Measurements from ENCODE around the gene KCNJ4. TPM values are rescaled to one million over a fixed set of nuclear protein-coding genes. Genes with fewer than 3 reads are reported as not detected.

Gene KCNJ4
- total and polyA plus RNA-seq, 10 of the 15 experiments (the other 5 are each of a cell fraction or from before 2014, with no cell fraction given) = not detected

GRCh38 chr22:38467438-38467903, 12.5 kb upstream of the KCNJ4 start:
- peak overlapping the region; percentile 100 for H3K4me2 ChIP-seq (ENCODE audit: control insufficient read depth, insufficient read depth)
- no peaks in the 10 kb centered on the region for H3K4me1 ChIP-seq (ENCODE audit: control insufficient read depth, insufficient read depth, low read length)
- ATAC-seq (no peak), FAIRE-seq (no peak), DNase-seq (ENCODE audit: low read depth, low spot score) (no peak)
- TF ChIP-seq E2F4 (IDR thresholded peaks at IDR 0.05; ENCODE audit: low read depth, low read length) (no peak), PRDM15 (CRISPR knock-in tag; IDR thresholded peaks at IDR 0.05) (no peak)
- peak overlapping the region; percentile 43; the same call in 1 of the 2 replicates for H3K4me3 ChIP-seq
- no peak overlapping the region for H3K27ac ChIP-seq (ENCODE audit: control insufficient read depth, insufficient read depth)
- no peaks in the 10 kb centered on the region for H3K9me3 ChIP-seq (replicated peaks; ENCODE audit: control insufficient read depth, insufficient read depth, low read length)
- no peaks in the 10 kb centered on the region for H4K20me1 ChIP-seq (ENCODE audit: control insufficient read depth, insufficient read depth)
- RAD21 ChIA-PET (ENCODE audit: unreplicated experiment) = no interaction called here
- BruUV-seq (replicated peaks) = no TSS peak
- peak overlapping the region; percentile 58 for H2AFZ ChIP-seq (ENCODE audit: control insufficient read depth, low read depth, low read length)
- H3K36me3 ChIP-seq (ENCODE audit: control insufficient read depth in 2 of 2, insufficient read depth in 2 of 2, low read length in 1 of 2) = no peaks in the 10 kb centered on the region
- WGBS (ENCODE audit: insufficient coverage, insufficient replicate concordance, low lambda C conversion rate, missing lambda C conversion rate) = 39% methylated on average over 20 of the region's 20 CpGs
- in situ Hi-C loops (cut with MboI) (no loop called here), intact Hi-C loops (cut with micrococcal nuclease; ENCODE audit: unreplicated experiment) (no loop called here)
- H3K27me3 ChIP-seq (replicated peaks in 1 of 2; ENCODE audit: control insufficient read depth in 2 of 2, insufficient read depth in 2 of 2, low read length in 1 of 2) = peaks cover 3 to 9% of the 10 kb centered on the region in 2 experiments
- CTCF ChIA-PET = interaction anchor here (0.7 kb wide), 1 partner anchor 134 kb away, joined by 3 read pairs; no protein-coding TSS in a partner anchor
- POLR2A ChIA-PET = interaction anchor here (0.5 to 1.0 kb wide), 2 partner anchors 54 to 684 kb away, joined by 3 read pairs; no protein-coding TSS in a partner anchor
- H3K79me2 ChIP-seq (ENCODE audit: control insufficient read depth, insufficient read depth, low read length) = no peaks in the 10 kb centered on the region
- SMC1A ChIA-PET (ENCODE audit: uncharacterized antibody, unreplicated experiment) = no interaction called here
- H3K9ac ChIP-seq (ENCODE audit: control insufficient read depth, insufficient read depth, low read length) = no peak overlapping the region
